GM12875 (cell line): ENCODE data around the gene GTF3C5.
"Not testable (repeated sequence)": the region's sequence is repeated elsewhere in the genome, so short reads cannot be mapped to it uniquely, and the experiment has no call there.

Experiments used
- H3K4me3 ChIP-seq: one replicate; pipeline ENCODE4 v1.5.1; 2011; ENCODE audit warnings: low read depth, low read length, control low read depth
- TF ChIP-seq, protein P1 (sequence below): IDR thresholded peaks from 2 replicates; pipeline ENCODE4 v1.5.1; 2011; ENCODE audit warnings: low read depth, mild to moderate bottlenecking, control low read depth, inconsistent platforms, low read length, moderate library complexity, borderline replicate concordance; ENCODE audit not compliant: insufficient read depth

GTF3C5 gene

DNA sequence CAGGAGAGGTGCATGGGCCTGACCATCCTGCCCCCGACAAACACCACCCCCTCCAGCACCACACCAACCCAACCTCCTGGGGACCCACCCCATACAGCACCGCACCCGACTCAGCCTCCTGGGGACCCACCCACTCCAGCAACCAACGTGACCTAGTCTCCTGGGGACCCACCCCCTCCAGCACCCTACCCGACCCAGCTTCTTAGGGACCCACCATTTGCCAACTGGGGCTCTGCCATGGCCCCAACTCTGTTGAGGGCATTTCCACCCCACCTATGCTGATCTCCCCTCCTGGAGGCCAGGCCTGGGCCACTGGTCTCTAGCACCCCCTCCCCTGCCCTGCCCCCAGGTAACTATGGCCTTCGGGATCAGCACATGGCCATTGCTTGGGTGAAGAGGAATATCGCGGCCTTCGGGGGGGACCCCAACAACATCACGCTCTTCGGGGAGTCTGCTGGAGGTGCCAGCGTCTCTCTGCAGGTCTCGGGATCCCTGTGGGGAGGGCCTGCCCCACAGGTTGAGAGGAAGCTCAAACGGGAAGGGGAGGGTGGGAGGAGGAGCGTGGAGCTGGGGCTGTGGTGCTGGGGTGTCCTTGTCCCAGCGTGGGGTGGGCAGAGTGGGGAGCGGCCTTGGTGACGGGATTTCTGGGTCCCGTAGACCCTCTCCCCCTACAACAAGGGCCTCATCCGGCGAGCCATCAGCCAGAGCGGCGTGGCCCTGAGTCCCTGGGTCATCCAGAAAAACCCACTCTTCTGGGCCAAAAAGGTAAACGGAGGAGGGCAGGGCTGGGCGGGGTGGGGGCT is 35.6 kb downstream of the GTF3C5 start:
- TF ChIP-seq, protein P1, sequence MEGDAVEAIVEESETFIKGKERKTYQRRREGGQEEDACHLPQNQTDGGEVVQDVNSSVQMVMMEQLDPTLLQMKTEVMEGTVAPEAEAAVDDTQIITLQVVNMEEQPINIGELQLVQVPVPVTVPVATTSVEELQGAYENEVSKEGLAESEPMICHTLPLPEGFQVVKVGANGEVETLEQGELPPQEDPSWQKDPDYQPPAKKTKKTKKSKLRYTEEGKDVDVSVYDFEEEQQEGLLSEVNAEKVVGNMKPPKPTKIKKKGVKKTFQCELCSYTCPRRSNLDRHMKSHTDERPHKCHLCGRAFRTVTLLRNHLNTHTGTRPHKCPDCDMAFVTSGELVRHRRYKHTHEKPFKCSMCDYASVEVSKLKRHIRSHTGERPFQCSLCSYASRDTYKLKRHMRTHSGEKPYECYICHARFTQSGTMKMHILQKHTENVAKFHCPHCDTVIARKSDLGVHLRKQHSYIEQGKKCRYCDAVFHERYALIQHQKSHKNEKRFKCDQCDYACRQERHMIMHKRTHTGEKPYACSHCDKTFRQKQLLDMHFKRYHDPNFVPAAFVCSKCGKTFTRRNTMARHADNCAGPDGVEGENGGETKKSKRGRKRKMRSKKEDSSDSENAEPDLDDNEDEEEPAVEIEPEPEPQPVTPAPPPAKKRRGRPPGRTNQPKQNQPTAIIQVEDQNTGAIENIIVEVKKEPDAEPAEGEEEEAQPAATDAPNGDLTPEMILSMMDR = no peak
- no peak overlapping the region for H3K4me3 ChIP-seq

DNA sequence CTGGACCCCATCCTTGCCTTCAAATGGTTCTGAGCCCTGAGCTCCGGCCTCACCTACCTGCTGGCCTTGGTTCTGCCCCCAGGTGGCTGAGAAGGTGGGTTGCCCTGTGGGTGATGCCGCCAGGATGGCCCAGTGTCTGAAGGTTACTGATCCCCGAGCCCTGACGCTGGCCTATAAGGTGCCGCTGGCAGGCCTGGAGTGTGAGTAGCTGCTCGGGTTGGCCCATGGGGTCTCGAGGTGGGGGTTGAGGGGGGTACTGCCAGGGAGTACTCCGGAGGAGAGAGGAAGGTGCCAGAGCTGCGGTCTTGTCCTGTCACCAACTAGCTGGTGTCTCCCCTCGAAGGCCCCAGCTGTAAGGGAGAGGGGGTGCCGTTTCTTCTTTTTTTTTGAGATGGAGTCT is 36.2 kb downstream of the GTF3C5 start:
- TF ChIP-seq, protein P1 = no peak
- H3K4me3 ChIP-seq = no peak overlapping the region

DNA sequence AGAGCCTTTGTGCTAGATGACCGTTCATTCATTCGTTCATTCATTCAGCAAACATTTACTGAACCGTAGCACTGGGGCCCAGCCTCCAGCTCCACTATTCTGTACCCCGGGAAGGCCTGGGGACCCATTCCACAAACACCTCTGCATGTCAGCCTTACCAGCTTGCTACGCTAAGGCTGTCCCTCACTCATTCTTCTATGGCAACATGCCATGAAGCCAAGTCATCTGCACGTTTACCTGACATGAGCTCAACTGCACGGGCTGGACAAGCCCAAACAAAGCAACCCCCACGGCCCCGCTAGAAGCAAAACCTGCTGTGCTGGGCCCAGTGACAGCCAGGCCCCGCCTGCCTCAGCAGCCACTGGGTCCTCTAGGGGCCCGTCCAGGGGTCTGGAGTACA is 37.0 kb downstream of the GTF3C5 start:
- TF ChIP-seq, protein P1 = no peak
- no peak overlapping the region for H3K4me3 ChIP-seq

DNA sequence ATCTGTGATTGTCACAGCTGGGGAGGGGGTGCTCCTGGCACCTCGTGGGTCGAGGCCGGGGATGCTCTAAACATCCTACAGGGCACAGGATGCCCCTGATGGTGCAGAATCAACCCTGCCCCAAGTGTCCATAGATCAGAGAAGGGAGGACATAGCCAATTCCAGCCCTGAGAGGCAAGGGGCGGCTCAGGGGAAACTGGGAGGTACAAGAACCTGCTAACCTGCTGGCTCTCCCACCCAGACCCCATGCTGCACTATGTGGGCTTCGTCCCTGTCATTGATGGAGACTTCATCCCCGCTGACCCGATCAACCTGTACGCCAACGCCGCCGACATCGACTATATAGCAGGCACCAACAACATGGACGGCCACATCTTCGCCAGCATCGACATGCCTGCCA is 37.6 kb downstream of the GTF3C5 start:
- not testable (repeated sequence) for H3K4me3 ChIP-seq

DNA sequence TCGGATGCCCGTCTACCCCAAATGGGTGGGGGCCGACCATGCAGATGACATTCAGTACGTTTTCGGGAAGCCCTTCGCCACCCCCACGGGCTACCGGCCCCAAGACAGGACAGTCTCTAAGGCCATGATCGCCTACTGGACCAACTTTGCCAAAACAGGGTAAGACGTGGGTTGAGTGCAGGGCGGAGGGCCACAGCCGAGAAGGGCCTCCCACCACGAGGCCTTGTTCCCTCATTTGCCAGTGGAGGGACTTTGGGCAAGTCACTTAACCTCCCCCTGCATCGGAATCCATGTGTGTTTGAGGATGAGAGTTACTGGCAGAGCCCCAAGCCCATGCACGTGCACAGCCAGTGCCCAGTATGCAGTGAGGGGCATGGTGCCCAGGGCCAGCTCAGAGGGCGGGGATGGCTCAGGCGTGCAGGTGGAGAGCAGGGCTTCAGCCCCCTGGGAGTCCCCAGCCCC is 39.7 kb downstream of the GTF3C5 start:
- H3K4me3 ChIP-seq = not testable (repeated sequence)

DNA sequence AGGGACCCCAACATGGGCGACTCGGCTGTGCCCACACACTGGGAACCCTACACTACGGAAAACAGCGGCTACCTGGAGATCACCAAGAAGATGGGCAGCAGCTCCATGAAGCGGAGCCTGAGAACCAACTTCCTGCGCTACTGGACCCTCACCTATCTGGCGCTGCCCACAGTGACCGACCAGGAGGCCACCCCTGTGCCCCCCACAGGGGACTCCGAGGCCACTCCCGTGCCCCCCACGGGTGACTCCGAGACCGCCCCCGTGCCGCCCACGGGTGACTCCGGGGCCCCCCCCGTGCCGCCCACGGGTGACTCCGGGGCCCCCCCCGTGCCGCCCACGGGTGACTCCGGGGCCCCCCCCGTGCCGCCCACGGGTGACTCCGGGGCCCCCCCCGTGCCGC is 40.2 kb downstream of the GTF3C5 start:
- H3K4me3 ChIP-seq = not testable (repeated sequence)

DNA sequence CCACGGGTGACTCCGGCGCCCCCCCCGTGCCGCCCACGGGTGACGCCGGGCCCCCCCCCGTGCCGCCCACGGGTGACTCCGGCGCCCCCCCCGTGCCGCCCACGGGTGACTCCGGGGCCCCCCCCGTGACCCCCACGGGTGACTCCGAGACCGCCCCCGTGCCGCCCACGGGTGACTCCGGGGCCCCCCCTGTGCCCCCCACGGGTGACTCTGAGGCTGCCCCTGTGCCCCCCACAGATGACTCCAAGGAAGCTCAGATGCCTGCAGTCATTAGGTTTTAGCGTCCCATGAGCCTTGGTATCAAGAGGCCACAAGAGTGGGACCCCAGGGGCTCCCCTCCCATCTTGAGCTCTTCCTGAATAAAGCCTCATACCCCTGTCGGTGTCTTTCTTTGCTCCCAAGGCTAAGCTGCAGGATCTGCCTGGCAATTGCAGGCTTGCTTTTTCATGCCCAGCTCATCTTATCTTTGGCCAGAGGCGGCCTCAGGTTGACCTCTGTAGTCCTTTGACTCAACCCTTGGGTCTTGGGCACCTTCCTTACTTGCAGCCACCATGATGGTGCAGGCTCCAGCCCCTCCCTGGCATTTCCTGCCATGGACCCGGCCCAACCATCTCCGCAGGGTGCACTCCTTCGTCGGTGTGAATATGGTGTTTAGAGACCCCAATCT is 40.8 kb downstream of the GTF3C5 start:
- TF ChIP-seq, protein P1 = no peak
- H3K4me3 ChIP-seq = no peak overlapping the region

DNA sequence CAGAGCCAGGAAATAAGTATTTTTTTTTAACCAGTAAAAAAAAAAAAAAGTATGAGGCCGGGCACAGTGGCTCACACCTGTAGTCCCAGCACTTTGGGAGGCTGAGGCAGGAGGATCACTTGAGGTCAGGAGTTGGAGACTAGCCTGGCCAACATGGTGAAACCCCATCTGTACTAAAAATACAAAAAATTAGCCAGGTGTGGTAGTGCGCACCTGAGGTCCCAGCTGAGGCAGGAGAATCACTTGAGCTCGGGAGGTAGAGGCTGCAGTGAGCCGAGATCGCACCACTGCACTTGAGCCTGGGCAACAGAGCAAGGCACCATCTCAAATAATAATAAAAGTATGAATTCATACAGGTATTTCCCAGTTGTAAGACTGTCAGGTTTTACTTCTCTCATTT is 41.4 kb downstream of the GTF3C5 start:
- H3K4me3 ChIP-seq = not testable (repeated sequence)

DNA sequence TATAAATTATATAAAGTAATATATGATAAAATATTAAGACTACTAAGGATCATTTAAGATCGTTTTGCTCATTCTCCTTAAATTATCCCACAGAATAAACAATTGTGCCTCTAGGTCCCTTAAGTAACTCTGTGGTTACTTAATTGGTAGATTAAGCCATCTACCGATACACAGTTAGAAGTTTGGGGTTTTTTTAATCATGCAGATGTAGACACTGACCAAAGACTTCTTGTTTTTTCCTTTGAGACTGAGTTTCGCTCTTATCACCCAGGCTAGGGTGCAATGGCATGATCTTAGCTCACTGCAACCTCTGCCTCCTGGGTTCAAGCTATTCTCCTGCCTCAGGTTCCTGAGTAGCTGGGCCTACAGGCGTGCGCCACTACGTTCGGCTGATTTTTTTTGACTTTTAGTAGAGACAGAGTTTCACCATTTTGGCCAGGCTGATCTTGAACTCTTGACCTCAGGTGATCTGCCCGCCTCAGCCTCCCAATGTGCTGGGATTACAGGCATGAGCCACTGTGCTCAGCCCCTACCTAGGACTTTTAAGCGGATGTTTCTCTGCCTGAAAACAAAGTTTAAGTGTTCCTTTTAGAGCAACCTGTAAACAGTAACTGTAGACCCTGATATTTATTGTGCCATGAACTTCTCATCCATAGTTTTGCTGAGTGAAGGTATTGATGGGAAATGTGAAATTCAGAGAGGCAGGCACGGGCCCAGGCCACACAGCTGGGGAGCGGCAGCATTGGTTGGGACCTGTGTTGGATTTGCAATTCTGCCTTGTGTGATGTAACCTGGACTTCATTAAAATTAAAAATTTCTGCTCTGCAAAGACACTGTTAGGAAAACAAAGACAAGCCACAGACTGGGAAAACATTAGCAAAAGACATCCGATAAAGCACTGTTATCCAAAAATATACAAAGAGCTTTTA is 42.6 kb downstream of the GTF3C5 start:
- no peak overlapping the region for H3K4me3 ChIP-seq
- TF ChIP-seq, protein P1 = no peak
